Neural progenitor cell (in vitro differentiated cells): ENCODE data around the gene SFMBT2.

Source experiments
- EZH2phosphoT487 ChIP-seq: fragments of 200-600 bp; sonication (generic); IDR thresholded peaks from 2 replicates; pipeline ENCODE4 v1.6.1; 2017; ENCODE audit warnings: antibody characterized with exemption
- TF ChIP-seq, protein P1 (sequence below): fragments of 200-600 bp; sonication (generic); IDR thresholded peaks from 2 replicates; pipeline ENCODE4 v1.5.1; 2017; ENCODE audit warnings: antibody characterized with exemption, mild to moderate bottlenecking

DNA sequence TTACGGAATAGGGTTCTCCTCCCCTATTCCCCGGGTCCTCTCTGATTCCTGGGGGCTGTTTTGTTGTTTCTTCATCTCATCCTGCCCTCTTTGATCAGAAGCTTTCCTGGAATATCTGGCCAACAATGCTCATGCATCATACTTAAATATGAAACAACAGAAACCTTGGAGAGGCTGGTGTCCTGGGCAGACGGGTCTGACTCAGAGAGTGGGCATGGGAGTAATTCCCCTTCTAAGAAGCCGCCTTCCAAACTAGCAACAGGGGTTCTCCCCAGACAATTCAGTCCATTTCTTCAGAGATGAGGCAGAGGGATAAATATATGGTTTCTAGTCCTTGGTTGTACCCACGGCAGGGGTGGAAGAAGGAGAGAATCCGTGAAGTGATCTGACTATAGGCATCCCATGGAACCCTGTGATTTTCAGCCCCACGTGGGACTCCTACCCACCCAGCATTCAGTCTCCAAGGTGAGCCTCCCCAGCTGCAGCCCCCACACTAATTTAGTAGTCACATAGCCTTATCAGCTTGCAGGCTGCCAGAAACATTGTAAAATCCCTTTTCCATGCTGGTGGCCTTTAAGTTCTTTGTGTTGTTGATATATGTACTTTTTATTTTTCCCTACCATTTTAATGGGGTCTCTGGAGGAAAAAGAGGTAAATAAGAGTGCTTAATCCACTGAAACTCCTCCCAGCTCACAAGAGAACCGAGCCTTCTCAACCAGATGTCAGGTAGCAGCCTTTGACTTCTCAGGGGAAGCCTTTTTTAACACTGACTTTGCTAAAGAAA, 119.2 kb downstream of the SFMBT2 start:
- TF ChIP-seq, protein P1, sequence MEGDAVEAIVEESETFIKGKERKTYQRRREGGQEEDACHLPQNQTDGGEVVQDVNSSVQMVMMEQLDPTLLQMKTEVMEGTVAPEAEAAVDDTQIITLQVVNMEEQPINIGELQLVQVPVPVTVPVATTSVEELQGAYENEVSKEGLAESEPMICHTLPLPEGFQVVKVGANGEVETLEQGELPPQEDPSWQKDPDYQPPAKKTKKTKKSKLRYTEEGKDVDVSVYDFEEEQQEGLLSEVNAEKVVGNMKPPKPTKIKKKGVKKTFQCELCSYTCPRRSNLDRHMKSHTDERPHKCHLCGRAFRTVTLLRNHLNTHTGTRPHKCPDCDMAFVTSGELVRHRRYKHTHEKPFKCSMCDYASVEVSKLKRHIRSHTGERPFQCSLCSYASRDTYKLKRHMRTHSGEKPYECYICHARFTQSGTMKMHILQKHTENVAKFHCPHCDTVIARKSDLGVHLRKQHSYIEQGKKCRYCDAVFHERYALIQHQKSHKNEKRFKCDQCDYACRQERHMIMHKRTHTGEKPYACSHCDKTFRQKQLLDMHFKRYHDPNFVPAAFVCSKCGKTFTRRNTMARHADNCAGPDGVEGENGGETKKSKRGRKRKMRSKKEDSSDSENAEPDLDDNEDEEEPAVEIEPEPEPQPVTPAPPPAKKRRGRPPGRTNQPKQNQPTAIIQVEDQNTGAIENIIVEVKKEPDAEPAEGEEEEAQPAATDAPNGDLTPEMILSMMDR, result no peak
- TF ChIP-seq EZH2phosphoT487, result no peak
